ENCODE results near the gene HAS3.
"Not testable (repeated sequence)": the region's sequence is repeated elsewhere in the genome, so short reads cannot be mapped to it uniquely, and the experiment has no call there.

DNA sequence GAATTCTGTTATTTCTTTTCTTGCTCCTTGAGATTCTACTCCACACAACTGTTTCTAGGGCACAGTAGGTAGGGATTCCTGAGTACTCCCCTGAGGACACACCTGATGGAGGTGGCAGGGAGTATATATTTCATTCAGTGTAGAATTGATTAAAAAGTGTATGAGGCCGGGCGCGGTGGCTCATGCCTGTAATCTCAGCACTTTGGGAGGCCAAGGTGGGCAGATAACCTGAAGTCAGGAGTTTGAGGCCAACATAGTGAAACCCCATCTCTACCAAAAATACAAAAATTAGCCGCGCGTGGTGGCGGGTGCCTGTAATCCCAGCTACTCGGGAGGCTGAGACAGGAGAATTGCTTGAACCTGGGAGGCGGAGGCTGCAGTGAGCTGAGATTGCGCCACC, 21.3 kb downstream of the HAS3 start:
- TF ChIP-seq CTCF, POLR2A, EP300 (IDR thresholded peaks at IDR 0.05): not testable (repeated sequence)
